CD14-positive monocyte (primary cell): ENCODE measurements around the gene PAQR5. TPM values are rescaled to one million over a fixed set of nuclear protein-coding genes. Genes with fewer than 3 reads are reported as not detected.
A peak's percentile ranks its signal among the peaks of the same experiment; 100 is the strongest.

ENCODE experiments used
- DNase-seq, 3 donors: peaks; one replicate each; pipeline ENCODE4 v3.0.0-alpha.2; 2011 to 2022
- H2AFZ ChIP-seq: 2 replicates; pipeline ENCODE4 v1.6.0; 2012; ENCODE audit warnings: mild to moderate bottlenecking, low read depth, low read length, inconsistent platforms; ENCODE audit not compliant: insufficient read depth, poor library complexity, severe bottlenecking
- H3K27ac ChIP-seq, 2 donors: 1 replicate in 1 of 2; 2 replicates in 1 of 2; pipeline ENCODE4 v1.5.1; 2012 to 2013; ENCODE audit warnings: low read length in 2 of 2, control low read depth in 1 of 2, inconsistent platforms in 1 of 2, low read depth in 1 of 2, mild to moderate bottlenecking in 1 of 2
- H3K27me3 ChIP-seq, 2 donors: one replicate each; pipeline versions ENCODE4 v1.6.0 to v1.6.1; 2011 to 2013; ENCODE audit warnings: low read length in 2 of 2; ENCODE audit not compliant: control insufficient read depth in 2 of 2, insufficient read depth in 2 of 2
- H3K36me3 ChIP-seq, 2 donors: replicated peaks in 1 of 2; 1 replicate in 1 of 2; 2 replicates in 1 of 2; pipeline versions ENCODE4 v1.5.1 to v1.6.1; 2012 to 2013; ENCODE audit warnings: low read length in 2 of 2, control low read depth in 1 of 2, inconsistent platforms in 1 of 2, mild to moderate bottlenecking in 1 of 2; ENCODE audit not compliant: insufficient read depth in 2 of 2, control insufficient read depth in 1 of 2
- H3K4me1 ChIP-seq, 2 donors: 1 replicate in 1 of 2; 2 replicates in 1 of 2; pipeline versions ENCODE4 v1.5.1 to v1.6.1; 2012 to 2013; ENCODE audit warnings: low read length in 2 of 2, control low read depth in 1 of 2, inconsistent platforms in 1 of 2, mild to moderate bottlenecking in 1 of 2, moderate library complexity in 1 of 2; ENCODE audit not compliant: insufficient read depth in 2 of 2, control insufficient read depth in 1 of 2
- H3K4me2 ChIP-seq: replicated peaks from 2 replicates; pipeline ENCODE3; 2012; ENCODE audit warnings: low read length, moderate library complexity, mild to moderate bottlenecking; ENCODE audit not compliant: poor library complexity, severe bottlenecking; ENCODE audit errors: extremely low read depth
- H3K4me3 ChIP-seq, 3 experiments: fragments of 200-600 bp in 1 of 3; sonication (generic) in 1 of 3; replicated peaks in 1 of 3; 1 replicate in 2 of 3; 2 replicates in 1 of 3; pipeline ENCODE4 v1.5.1; 2011 to 2013; ENCODE audit warnings: low read length in 3 of 3, mild to moderate bottlenecking in 3 of 3, control low read depth in 2 of 3, low read depth in 2 of 3, inconsistent platforms in 1 of 3, moderate library complexity in 1 of 3
- H3K79me2 ChIP-seq: 2 replicates; pipeline ENCODE4 v1.6.0; 2012; ENCODE audit warnings: mild to moderate bottlenecking, control low read depth, inconsistent platforms, low read length, moderate library complexity; ENCODE audit not compliant: insufficient read depth
- H3K9ac ChIP-seq: 2 replicates; pipeline ENCODE4 v1.6.0; 2017; ENCODE audit warnings: low read length, mild to moderate bottlenecking; ENCODE audit not compliant: insufficient read depth, poor library complexity, severe bottlenecking
- H3K9me3 ChIP-seq, 2 donors: replicated peaks in 1 of 2; 1 replicate in 1 of 2; 2 replicates in 1 of 2; pipeline versions ENCODE4 v1.5.1 to v1.6.1; 2012 to 2013; ENCODE audit warnings: low read length in 2 of 2, control low read depth in 1 of 2; ENCODE audit not compliant: control insufficient read depth in 1 of 2, insufficient read depth in 1 of 2
- H4K20me1 ChIP-seq: 2 replicates; pipeline ENCODE4 v1.6.0; 2012; ENCODE audit warnings: mild to moderate bottlenecking, low read length, control low read depth, moderate library complexity; ENCODE audit not compliant: insufficient read depth
- H3K27ac Mint-ChIP-seq, 7 donors: one replicate each; pipeline ENCODE4 v1.8.0; 2020; ENCODE audit warnings: mild to moderate bottlenecking in 7 of 7, mixed read lengths in 7 of 7, moderate library complexity in 6 of 7, inconsistent platforms in 2 of 7
- H3K27me3 Mint-ChIP-seq, 3 donors: one replicate each; pipeline ENCODE4 v1.8.0; 2021 to 2022; ENCODE audit warnings: low read depth in 3 of 3, mild to moderate bottlenecking in 3 of 3, mixed read lengths in 3 of 3, moderate library complexity in 3 of 3, inconsistent platforms in 1 of 3
- H3K36me3 Mint-ChIP-seq, 2 donors: one replicate each; pipeline ENCODE4 v1.8.0; 2020; ENCODE audit warnings: mixed read lengths in 2 of 2, inconsistent platforms in 1 of 2, mild to moderate bottlenecking in 1 of 2
- H3K4me1 Mint-ChIP-seq: one replicate; pipeline ENCODE4 v1.8.0; 2020; ENCODE audit warnings: mild to moderate bottlenecking, mixed read lengths
- H3K4me3 Mint-ChIP-seq, 2 donors: one replicate each; pipeline ENCODE4 v1.8.0; 2020; ENCODE audit warnings: mild to moderate bottlenecking in 2 of 2, mixed read lengths in 2 of 2, moderate library complexity in 1 of 2
- H3K9me3 Mint-ChIP-seq, 7 donors: one replicate each; pipeline ENCODE4 v1.8.0; 2020 to 2022; ENCODE audit warnings: mixed read lengths in 7 of 7, mild to moderate bottlenecking in 6 of 7, moderate library complexity in 6 of 7, inconsistent platforms in 2 of 7
- WGBS: methylation state at CpG from one replicate; pipeline ENCODE4 v1.1.5; 2013; ENCODE audit warnings: missing lambda C conversion rate; ENCODE audit not compliant: insufficient coverage; 5-methylcytosine and 5-hydroxymethylcytosine counted together
- intact Hi-C, 2 donors: fragments of 100-400 bp; cut with micrococcal nuclease; formaldehyde crosslinking; loops; one replicate each; pipeline versions ENCODE4 v1.15.0 to v1.15.1; 2023
- polyA plus RNA-seq, 3 donors: library from polyadenylated mRNA; depleted of rRNA in 1 of 3; unstranded in 2 of 3; stranded (reverse) in 1 of 3; fragments of 300-500 nt in 2 of 3; fragments of >200 nt in 1 of 3; fragmentation: Illumina TruSeq in 2 of 3; gene quantifications; 1 replicate in 2 of 3; 2 replicates in 1 of 3; pipeline ENCODE4 v1.2.3, GENCODE V29; 2012 to 2021
- TF ChIP-seq, protein P1 (sequence below): fragments of 200-600 bp; IDR thresholded peaks from one replicate; pipeline ENCODE4 v1.8.0; 2022; ENCODE audit warnings: antibody characterized with exemption, mild to moderate bottlenecking

The PAQR5 gene
- polyA plus RNA-seq, 3 donors, result not detected

DNA sequence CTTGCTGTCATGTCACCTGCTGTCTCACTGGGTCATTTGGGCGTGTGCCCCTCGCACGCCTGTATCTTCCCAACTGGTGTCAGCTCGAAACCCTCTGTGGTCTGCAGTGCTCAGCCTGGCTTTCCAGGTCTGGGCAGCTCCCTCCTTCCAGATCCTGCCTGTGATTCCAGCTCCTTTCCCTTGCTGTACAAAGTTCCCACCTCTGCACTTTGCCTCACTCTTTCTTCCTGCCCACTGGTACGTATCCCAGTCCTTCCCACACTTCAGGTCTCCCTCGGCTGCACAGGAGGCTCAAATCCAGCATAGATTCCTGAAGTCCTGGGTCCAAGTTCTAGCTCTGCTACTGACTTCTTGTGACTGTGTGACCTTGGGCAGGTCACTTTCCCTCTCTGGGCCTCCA is 2.1 kb upstream of the PAQR5 start:
- Histone ChIP-seq H3K4me2 (no peak overlapping the region), H4K20me1 (no peaks in the 10 kb centered on the region), H3K4me1 (peaks cover 3 to 11% of the 10 kb centered on the region in 2 donors), H2AFZ (no peak overlapping the region), H3K27me3 (peaks cover 17 to 41% of the 10 kb centered on the region in 2 donors), H3K27ac (no peak overlapping the region), H3K4me3 (no peak overlapping the region), H3K36me3 (no peaks in the 10 kb centered on the region), H3K9ac (no peak overlapping the region), H3K79me2 (no peaks in the 10 kb centered on the region), H3K9me3 (peaks cover 0 to 3% of the 10 kb centered on the region in 2 donors)
- Mint-ChIP-seq H3K27ac (no peak overlapping the region), H3K4me1 (peaks cover 6% of the 10 kb centered on the region), H3K36me3 (peaks cover 0 to 3% of the 10 kb centered on the region in 2 donors), H3K4me3 (no peak overlapping the region), H3K9me3 (peaks cover 0 to 10% (median 1%) of the 10 kb centered on the region in 7 donors), H3K27me3 (peaks cover 43 to 55% (median 55%) of the 10 kb centered on the region in 3 donors)
- TF ChIP-seq, protein P1, sequence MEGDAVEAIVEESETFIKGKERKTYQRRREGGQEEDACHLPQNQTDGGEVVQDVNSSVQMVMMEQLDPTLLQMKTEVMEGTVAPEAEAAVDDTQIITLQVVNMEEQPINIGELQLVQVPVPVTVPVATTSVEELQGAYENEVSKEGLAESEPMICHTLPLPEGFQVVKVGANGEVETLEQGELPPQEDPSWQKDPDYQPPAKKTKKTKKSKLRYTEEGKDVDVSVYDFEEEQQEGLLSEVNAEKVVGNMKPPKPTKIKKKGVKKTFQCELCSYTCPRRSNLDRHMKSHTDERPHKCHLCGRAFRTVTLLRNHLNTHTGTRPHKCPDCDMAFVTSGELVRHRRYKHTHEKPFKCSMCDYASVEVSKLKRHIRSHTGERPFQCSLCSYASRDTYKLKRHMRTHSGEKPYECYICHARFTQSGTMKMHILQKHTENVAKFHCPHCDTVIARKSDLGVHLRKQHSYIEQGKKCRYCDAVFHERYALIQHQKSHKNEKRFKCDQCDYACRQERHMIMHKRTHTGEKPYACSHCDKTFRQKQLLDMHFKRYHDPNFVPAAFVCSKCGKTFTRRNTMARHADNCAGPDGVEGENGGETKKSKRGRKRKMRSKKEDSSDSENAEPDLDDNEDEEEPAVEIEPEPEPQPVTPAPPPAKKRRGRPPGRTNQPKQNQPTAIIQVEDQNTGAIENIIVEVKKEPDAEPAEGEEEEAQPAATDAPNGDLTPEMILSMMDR, result no peak
- 98% methylated on average over 6 of the region's 6 CpGs for WGBS
- intact Hi-C loops, result no loop called here
- DNase-seq, result no peak

DNA sequence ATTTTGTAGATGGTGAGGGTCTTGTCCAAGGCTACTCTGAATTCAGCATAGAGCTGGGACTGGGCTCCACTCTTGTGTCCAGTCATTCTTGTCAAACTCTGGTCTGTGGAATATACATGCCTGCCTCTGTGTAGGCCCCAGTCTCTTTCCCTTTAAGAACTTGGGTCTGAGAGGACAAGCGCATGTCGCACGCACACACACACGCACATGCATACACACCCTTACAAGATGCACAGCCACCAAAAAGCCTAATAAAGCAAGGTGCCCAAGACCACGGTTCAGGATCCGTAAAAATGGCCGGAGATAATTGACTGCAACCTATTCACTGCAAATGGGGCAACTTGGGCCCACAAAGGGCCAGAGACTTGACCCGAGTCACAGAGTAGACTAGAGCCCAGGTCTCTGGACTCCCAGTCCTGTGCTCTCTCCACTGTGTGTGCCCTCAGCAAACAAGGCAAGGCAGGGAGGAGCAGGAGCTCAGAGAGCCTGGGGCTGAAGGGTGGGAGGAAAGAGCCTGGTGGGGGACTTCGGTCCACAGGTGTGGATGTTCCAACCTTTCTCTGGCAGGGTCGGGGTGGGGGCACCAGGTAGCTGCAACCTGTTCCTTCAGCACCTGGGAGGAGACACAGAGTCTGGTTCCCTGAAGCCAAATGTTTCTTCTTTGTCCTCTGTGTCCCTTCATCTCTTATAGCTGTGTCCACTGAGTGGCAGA is 914 bp upstream of the PAQR5 start:
- Mint-ChIP-seq H3K9me3 (peaks cover 0 to 10% (median 1%) of the 10 kb centered on the region in 7 donors), H3K36me3 (peaks cover 0 to 3% of the 10 kb centered on the region in 2 donors), H3K4me3 (peak overlapping the region; percentile 41 to 90), H3K27ac (no peak overlapping the region), H3K27me3 (peaks cover 46 to 61% (median 57%) of the 10 kb centered on the region in 3 donors), H3K4me1 (peaks cover 6% of the 10 kb centered on the region)
- 94% methylated on average over 6 of the region's 10 CpGs for WGBS
- Histone ChIP-seq H3K4me2 (no peak overlapping the region), H3K9ac (no peak overlapping the region), H3K4me1 (peaks cover 3 to 11% of the 10 kb centered on the region in 2 donors), H2AFZ (no peak overlapping the region), H3K27me3 (peaks cover 17 to 41% of the 10 kb centered on the region in 2 donors), H3K27ac (no peak overlapping the region), H3K9me3 (peaks cover 0 to 3% of the 10 kb centered on the region in 2 donors), H3K4me3 (no peak overlapping the region), H3K79me2 (no peaks in the 10 kb centered on the region), H3K36me3 (no peaks in the 10 kb centered on the region), H4K20me1 (no peaks in the 10 kb centered on the region)
- intact Hi-C loops, result no loop called here
- DNase-seq, result no peak
- TF ChIP-seq, protein P1, result no peak
